ENCODE measurements around the gene CNTFR. TPM values are rescaled to one million over a fixed set of nuclear protein-coding genes. Genes with fewer than 3 reads are reported as not detected.

The CNTFR gene
- total RNA-seq, 1 donor from 2014 or later: 2.5 TPM

DNA sequence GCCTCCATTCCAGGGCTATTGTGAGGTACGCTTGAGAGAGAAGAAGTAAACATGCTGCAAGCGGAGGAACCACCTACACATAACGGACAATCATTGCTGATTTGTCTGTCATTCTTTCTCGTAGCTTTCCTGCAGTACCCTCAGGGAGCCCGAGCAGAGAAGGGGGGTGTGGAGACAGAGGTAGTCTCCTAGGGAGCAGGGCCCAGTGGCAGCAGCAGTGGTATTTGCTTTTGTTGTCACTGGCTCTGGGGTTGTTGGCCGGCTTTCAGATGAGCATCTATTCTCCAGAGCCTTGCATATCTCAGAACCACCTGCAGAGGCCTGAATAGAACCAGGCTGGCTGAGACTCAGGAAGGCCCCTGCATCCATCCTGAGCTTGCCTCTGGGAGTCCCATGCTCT, 86.6 kb downstream of the CNTFR start:
- ATAC-seq: no peak

GRCh38 chr9:34502471-34502870, 87.1 kb downstream of the CNTFR start:
- H3K27me3 ChIP-seq (ENCODE audit: low read depth): no peaks in the 10 kb centered on the region
- intact Hi-C loops (cut with DNase I): loop anchor here (10.0 kb wide), 1 partner anchor 98 kb away; no protein-coding TSS in a partner anchor
- no peak overlapping the region for H3K27ac ChIP-seq
- ATAC-seq: peak; percentile 7 to 19
- no peak overlapping the region for H3K4me3 ChIP-seq
- DNase-seq: no peak
- H3K4me1 ChIP-seq: peaks cover 21% of the 10 kb centered on the region
- H3K36me3 ChIP-seq: no peaks in the 10 kb centered on the region
- no peaks in the 10 kb centered on the region for H3K9me3 ChIP-seq
- TF ChIP-seq, protein P1, sequence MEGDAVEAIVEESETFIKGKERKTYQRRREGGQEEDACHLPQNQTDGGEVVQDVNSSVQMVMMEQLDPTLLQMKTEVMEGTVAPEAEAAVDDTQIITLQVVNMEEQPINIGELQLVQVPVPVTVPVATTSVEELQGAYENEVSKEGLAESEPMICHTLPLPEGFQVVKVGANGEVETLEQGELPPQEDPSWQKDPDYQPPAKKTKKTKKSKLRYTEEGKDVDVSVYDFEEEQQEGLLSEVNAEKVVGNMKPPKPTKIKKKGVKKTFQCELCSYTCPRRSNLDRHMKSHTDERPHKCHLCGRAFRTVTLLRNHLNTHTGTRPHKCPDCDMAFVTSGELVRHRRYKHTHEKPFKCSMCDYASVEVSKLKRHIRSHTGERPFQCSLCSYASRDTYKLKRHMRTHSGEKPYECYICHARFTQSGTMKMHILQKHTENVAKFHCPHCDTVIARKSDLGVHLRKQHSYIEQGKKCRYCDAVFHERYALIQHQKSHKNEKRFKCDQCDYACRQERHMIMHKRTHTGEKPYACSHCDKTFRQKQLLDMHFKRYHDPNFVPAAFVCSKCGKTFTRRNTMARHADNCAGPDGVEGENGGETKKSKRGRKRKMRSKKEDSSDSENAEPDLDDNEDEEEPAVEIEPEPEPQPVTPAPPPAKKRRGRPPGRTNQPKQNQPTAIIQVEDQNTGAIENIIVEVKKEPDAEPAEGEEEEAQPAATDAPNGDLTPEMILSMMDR (IDR thresholded peaks at IDR 0.05): no peak

More for the DNA sequence above, 86.6 kb downstream of the CNTFR start:
- no peak overlapping the region for H3K4me3 ChIP-seq
- no peak overlapping the region for H3K27ac ChIP-seq
- H3K4me1 ChIP-seq: peaks cover 21% of the 10 kb centered on the region
- DNase-seq: no peak
- no peaks in the 10 kb centered on the region for H3K36me3 ChIP-seq
- TF ChIP-seq, protein P1 (IDR thresholded peaks at IDR 0.05): no peak
- no peaks in the 10 kb centered on the region for H3K9me3 ChIP-seq
- H3K27me3 ChIP-seq (ENCODE audit: low read depth): no peaks in the 10 kb centered on the region
- intact Hi-C loops (cut with DNase I): loop anchor here (10.0 kb wide), 1 partner anchor 98 kb away; no protein-coding TSS in a partner anchor

- Histone ChIP-seq H3K27me3 (ENCODE audit: low read depth) (no peaks in the 10 kb centered on the region), H3K4me3 (no peak overlapping the region)
- ATAC-seq: peak; percentile 86 to 90
Measured at GRCh38 chr9:34501889-34502425, 87.6 kb downstream of the CNTFR start.

More at GRCh38 chr9:34501889-34502425, 87.6 kb downstream of the CNTFR start:
- H3K27ac ChIP-seq: no peak overlapping the region
- no peaks in the 10 kb centered on the region for H3K9me3 ChIP-seq
- H3K36me3 ChIP-seq: no peaks in the 10 kb centered on the region
- peaks cover 21% of the 10 kb centered on the region for H3K4me1 ChIP-seq
- intact Hi-C loops (cut with DNase I): loop anchor here (10.0 kb wide), 1 partner anchor 97 kb away; no protein-coding TSS in a partner anchor
- TF ChIP-seq, protein P1 (IDR thresholded peaks at IDR 0.05): peak; percentile 25
- peak; percentile 78 for DNase-seq

Other genes starting within 250 kb of the CNTFR start
- 4.8 TPM for gene MYORG, start 212.8 kb downstream of the CNTFR start, total RNA-seq
- 24.5 TPM for gene FAM219A, start 131.2 kb downstream of the CNTFR start, total RNA-seq
- gene DNAI1, start 130.9 kb downstream of the CNTFR start, total RNA-seq: 13.5 TPM
- 0.59 TPM for gene ENHO, start 66.7 kb downstream of the CNTFR start, total RNA-seq
- 16.5 TPM for gene RPP25L, start 22.4 kb upstream of the CNTFR start, total RNA-seq
- 72.2 TPM for gene DCTN3, start 30.8 kb upstream of the CNTFR start, total RNA-seq
- not detected for gene ARID3C, start 39.3 kb upstream of the CNTFR start, total RNA-seq
- 35.0 TPM for gene SIGMAR1, start 48.1 kb upstream of the CNTFR start, total RNA-seq
- 51.3 TPM for gene GALT, start 57.0 kb upstream of the CNTFR start, total RNA-seq
- 25.7 TPM for gene IL11RA, start 62.5 kb upstream of the CNTFR start, total RNA-seq
- gene CCL27, start 72.9 kb upstream of the CNTFR start, total RNA-seq: not detected
- 2.4 TPM for gene CCL19, start 101.6 kb upstream of the CNTFR start, total RNA-seq
- 138 TPM for gene CCL21, start 120.4 kb upstream of the CNTFR start, total RNA-seq